ENCODE measurements around the gene PRSS37.
"Not testable (repeated sequence)": the region's sequence is repeated elsewhere in the genome, so short reads cannot be mapped to it uniquely, and the experiment has no call there.

Gene PRSS37

GRCh38 chr7:141864765-141865447 is 23.6 kb upstream of the PRSS37 start:
- H3K4me3 ChIP-seq (ENCODE audit: low read length in 2 of 2), result no peak overlapping the region
- H3K4me1 ChIP-seq (ENCODE audit: control insufficient read depth in 2 of 2, insufficient read depth in 2 of 2, low read length in 2 of 2), result no peaks in the 10 kb centered on the region
- H3K9ac ChIP-seq (ENCODE audit: low read depth in 1 of 2, low read length in 2 of 2), result no peak overlapping the region
- H3K27ac ChIP-seq (ENCODE audit: low read depth in 2 of 2, low read length in 2 of 2), result no peak overlapping the region
- H3K27me3 ChIP-seq (ENCODE audit: control insufficient read depth in 2 of 2, insufficient read depth in 2 of 2, low read length in 2 of 2), result no peaks in the 10 kb centered on the region
- H3K36me3 ChIP-seq (ENCODE audit: control insufficient read depth in 2 of 2, insufficient read depth in 2 of 2, low read length in 2 of 2), result no peaks in the 10 kb centered on the region
- H3K9me3 ChIP-seq (ENCODE audit: control insufficient read depth in 2 of 2, low read length in 2 of 2), result no peaks in the 10 kb centered on the region

- no peaks in the 10 kb centered on the region for H3K36me3 ChIP-seq (ENCODE audit: control insufficient read depth in 2 of 2, insufficient read depth in 2 of 2, low read length in 2 of 2)
- peaks cover 0 to 4% of the 10 kb centered on the region in 2 donors for H3K9me3 ChIP-seq (ENCODE audit: control insufficient read depth in 2 of 2, low read length in 2 of 2)
- no peaks in the 10 kb centered on the region for H3K27me3 ChIP-seq (ENCODE audit: control insufficient read depth in 2 of 2, insufficient read depth in 2 of 2, low read length in 2 of 2)
- no peak overlapping the region for H3K4me3 ChIP-seq (ENCODE audit: low read length in 2 of 2)
- no peaks in the 10 kb centered on the region for H3K4me1 ChIP-seq (ENCODE audit: control insufficient read depth in 2 of 2, insufficient read depth in 2 of 2, low read length in 2 of 2)
- H3K27ac ChIP-seq (ENCODE audit: low read depth in 2 of 2, low read length in 2 of 2), result no peak overlapping the region
- H3K9ac ChIP-seq (ENCODE audit: low read depth in 1 of 2, low read length in 2 of 2), result no peak overlapping the region
These were observed 18.9 kb upstream of the PRSS37 start for GRCh38 chr7:141860207-141860606.

GRCh38 chr7:141847996-141848395 is 6.7 kb upstream of the PRSS37 start:
- Histone ChIP-seq H3K27ac (ENCODE audit: low read depth in 2 of 2, low read length in 2 of 2) (no peak overlapping the region), H3K4me1 (ENCODE audit: control insufficient read depth in 2 of 2, insufficient read depth in 2 of 2, low read length in 2 of 2) (no peaks in the 10 kb centered on the region), H3K27me3 (ENCODE audit: control insufficient read depth in 2 of 2, insufficient read depth in 2 of 2, low read length in 2 of 2) (no peaks in the 10 kb centered on the region), H3K9me3 (ENCODE audit: control insufficient read depth in 2 of 2, low read length in 2 of 2) (no peaks in the 10 kb centered on the region), H3K36me3 (ENCODE audit: control insufficient read depth in 2 of 2, insufficient read depth in 2 of 2, low read length in 2 of 2) (no peaks in the 10 kb centered on the region), H3K9ac (ENCODE audit: low read depth in 1 of 2, low read length in 2 of 2) (no peak overlapping the region), H3K4me3 (ENCODE audit: low read length in 2 of 2) (no peak overlapping the region)

DNA sequence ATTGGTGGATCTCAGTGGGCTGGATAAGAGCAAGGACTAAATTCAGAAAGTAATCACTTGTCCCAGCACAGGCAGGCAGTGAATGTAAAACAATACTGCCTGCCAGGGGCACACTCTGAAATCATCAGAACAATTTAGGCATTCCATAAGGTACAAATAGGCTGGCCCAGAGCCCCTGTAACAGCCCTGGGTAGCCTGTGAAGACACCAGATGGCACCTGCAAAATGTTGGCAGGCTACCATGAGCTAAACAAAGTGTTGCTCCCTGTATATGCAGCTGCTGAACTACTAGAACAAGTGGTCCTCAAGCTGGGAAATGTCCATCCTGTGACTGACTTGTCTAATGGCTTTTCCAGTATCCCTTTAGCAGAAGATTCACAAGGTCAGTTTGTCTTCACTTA is 3.0 kb upstream of the PRSS37 start:
- no peaks in the 10 kb centered on the region for H3K27me3 ChIP-seq (ENCODE audit: control insufficient read depth in 2 of 2, insufficient read depth in 2 of 2, low read length in 2 of 2)
- H3K9ac ChIP-seq (ENCODE audit: low read depth in 1 of 2, low read length in 2 of 2), result no peak overlapping the region
- H3K9me3 ChIP-seq (ENCODE audit: control insufficient read depth in 2 of 2, low read length in 2 of 2), result no peaks in the 10 kb centered on the region
- no peak overlapping the region for H3K27ac ChIP-seq (ENCODE audit: low read depth in 2 of 2, low read length in 2 of 2)
- no peaks in the 10 kb centered on the region for H3K4me1 ChIP-seq (ENCODE audit: control insufficient read depth in 2 of 2, insufficient read depth in 2 of 2, low read length in 2 of 2)
- no peaks in the 10 kb centered on the region for H3K36me3 ChIP-seq (ENCODE audit: control insufficient read depth in 2 of 2, insufficient read depth in 2 of 2, low read length in 2 of 2)
- no peak overlapping the region for H3K4me3 ChIP-seq (ENCODE audit: low read length in 2 of 2)

DNA sequence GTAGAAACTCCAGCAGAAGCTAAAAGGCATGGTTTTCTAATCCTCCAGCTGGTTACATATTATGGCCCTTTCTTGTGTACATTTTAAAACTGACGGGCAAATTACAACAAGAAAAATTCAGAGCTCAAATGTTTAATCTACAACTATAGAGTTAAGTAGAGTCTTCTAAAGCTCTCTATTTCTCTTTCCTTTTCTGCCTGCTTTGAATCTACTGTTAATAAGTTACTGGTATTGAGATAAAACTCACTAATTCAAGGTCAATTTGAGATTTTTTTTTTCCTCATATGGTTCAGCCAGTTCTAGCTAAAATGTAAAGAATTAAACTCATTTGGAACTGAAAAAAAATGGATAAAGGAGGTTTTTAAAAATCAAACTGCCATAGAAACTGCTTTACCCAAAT is 1.6 kb upstream of the PRSS37 start:
- Histone ChIP-seq H3K4me3 (ENCODE audit: low read length in 2 of 2) (no peak overlapping the region), H3K27ac (ENCODE audit: low read depth in 2 of 2, low read length in 2 of 2) (no peak overlapping the region), H3K9me3 (ENCODE audit: control insufficient read depth in 2 of 2, low read length in 2 of 2) (no peaks in the 10 kb centered on the region), H3K27me3 (ENCODE audit: control insufficient read depth in 2 of 2, insufficient read depth in 2 of 2, low read length in 2 of 2) (no peaks in the 10 kb centered on the region), H3K36me3 (ENCODE audit: control insufficient read depth in 2 of 2, insufficient read depth in 2 of 2, low read length in 2 of 2) (no peaks in the 10 kb centered on the region), H3K9ac (ENCODE audit: low read depth in 1 of 2, low read length in 2 of 2) (no peak overlapping the region), H3K4me1 (ENCODE audit: control insufficient read depth in 2 of 2, insufficient read depth in 2 of 2, low read length in 2 of 2) (no peaks in the 10 kb centered on the region)

- H3K27ac ChIP-seq (ENCODE audit: low read depth in 2 of 2, low read length in 2 of 2), result no peak overlapping the region
These were observed 577 bp downstream of the PRSS37 start for GRCh38 chr7:141840708-141841107.

DNA sequence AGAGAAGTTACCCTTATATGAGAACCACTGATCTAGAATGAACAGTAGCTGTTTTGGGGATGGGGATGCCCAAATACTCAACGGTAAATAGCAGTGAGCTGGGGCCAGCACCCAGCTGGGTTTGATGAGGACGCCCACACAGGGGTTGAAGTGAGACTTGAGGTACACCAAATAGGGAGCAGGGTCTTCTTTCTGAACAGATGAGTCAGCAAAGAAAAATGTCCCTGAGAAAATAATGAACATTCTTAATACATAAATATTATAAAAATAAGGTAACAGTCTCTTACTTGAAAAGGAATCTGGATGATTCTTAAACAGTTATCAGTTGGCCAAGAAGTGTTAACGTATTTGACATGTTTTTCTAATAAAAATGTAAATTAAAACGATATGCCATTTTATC is 2.0 kb downstream of the PRSS37 start:
- no peaks in the 10 kb centered on the region for H3K9me3 ChIP-seq (ENCODE audit: control insufficient read depth in 2 of 2, low read length in 2 of 2)
- H3K9ac ChIP-seq (ENCODE audit: low read depth in 1 of 2, low read length in 2 of 2), result no peak overlapping the region
- H3K27ac ChIP-seq (ENCODE audit: low read depth in 2 of 2, low read length in 2 of 2), result no peak overlapping the region
- no peak overlapping the region for H3K4me3 ChIP-seq (ENCODE audit: low read length in 2 of 2)
- no peaks in the 10 kb centered on the region for H3K27me3 ChIP-seq (ENCODE audit: control insufficient read depth in 2 of 2, insufficient read depth in 2 of 2, low read length in 2 of 2)
- H3K36me3 ChIP-seq (ENCODE audit: control insufficient read depth in 2 of 2, insufficient read depth in 2 of 2, low read length in 2 of 2), result no peaks in the 10 kb centered on the region
- H3K4me1 ChIP-seq (ENCODE audit: control insufficient read depth in 2 of 2, insufficient read depth in 2 of 2, low read length in 2 of 2), result no peaks in the 10 kb centered on the region

More at GRCh38 chr7:141840708-141841107, 577 bp downstream of the PRSS37 start:
- Histone ChIP-seq H3K36me3 (ENCODE audit: control insufficient read depth in 2 of 2, insufficient read depth in 2 of 2, low read length in 2 of 2) (no peaks in the 10 kb centered on the region), H3K9ac (ENCODE audit: low read depth in 1 of 2, low read length in 2 of 2) (no peak overlapping the region), H3K9me3 (ENCODE audit: control insufficient read depth in 2 of 2, low read length in 2 of 2) (no peaks in the 10 kb centered on the region), H3K4me1 (ENCODE audit: control insufficient read depth in 2 of 2, insufficient read depth in 2 of 2, low read length in 2 of 2) (no peaks in the 10 kb centered on the region), H3K27me3 (ENCODE audit: control insufficient read depth in 2 of 2, insufficient read depth in 2 of 2, low read length in 2 of 2) (no peaks in the 10 kb centered on the region), H3K4me3 (ENCODE audit: low read length in 2 of 2) (no peak overlapping the region)

- no peaks in the 10 kb centered on the region for H3K36me3 ChIP-seq (ENCODE audit: control insufficient read depth in 2 of 2, insufficient read depth in 2 of 2, low read length in 2 of 2)
- no peak overlapping the region for H3K9ac ChIP-seq (ENCODE audit: low read depth in 1 of 2, low read length in 2 of 2)
- H3K9me3 ChIP-seq (ENCODE audit: control insufficient read depth in 2 of 2, low read length in 2 of 2), result no peaks in the 10 kb centered on the region
- H3K27ac ChIP-seq (ENCODE audit: low read depth in 2 of 2, low read length in 2 of 2), result no peak overlapping the region
- H3K4me1 ChIP-seq (ENCODE audit: control insufficient read depth in 2 of 2, insufficient read depth in 2 of 2, low read length in 2 of 2), result no peaks in the 10 kb centered on the region
- no peaks in the 10 kb centered on the region for H3K27me3 ChIP-seq (ENCODE audit: control insufficient read depth in 2 of 2, insufficient read depth in 2 of 2, low read length in 2 of 2)
- no peak overlapping the region for H3K4me3 ChIP-seq (ENCODE audit: low read length in 2 of 2)
These were observed 2.7 kb downstream of the PRSS37 start for GRCh38 chr7:141838581-141838980.

DNA sequence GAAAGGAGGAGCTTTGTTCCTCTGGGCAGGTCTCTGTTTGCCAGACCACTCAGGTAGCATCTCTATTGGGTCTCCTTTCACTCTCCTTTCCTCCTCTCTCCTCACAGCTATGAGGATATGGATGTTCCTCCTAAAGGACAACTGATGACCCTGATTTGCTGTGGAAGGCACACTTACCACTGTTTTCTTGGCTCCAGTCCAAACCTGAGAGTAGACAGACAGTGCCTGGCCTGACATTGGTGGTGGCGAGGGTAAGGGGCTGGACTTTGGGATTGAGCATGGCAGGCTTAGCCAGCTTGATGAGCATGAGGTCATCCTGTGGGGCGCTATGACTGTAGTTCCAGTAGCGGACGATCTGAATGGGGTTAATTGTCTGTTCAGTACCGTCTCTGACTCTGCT is 3.6 kb downstream of the PRSS37 start:
- Histone ChIP-seq H3K4me1 (ENCODE audit: control insufficient read depth in 2 of 2, insufficient read depth in 2 of 2, low read length in 2 of 2) (no peaks in the 10 kb centered on the region), H3K9me3 (ENCODE audit: control insufficient read depth in 2 of 2, low read length in 2 of 2) (no peaks in the 10 kb centered on the region), H3K27ac (ENCODE audit: low read depth in 2 of 2, low read length in 2 of 2) (no peak overlapping the region), H3K27me3 (ENCODE audit: control insufficient read depth in 2 of 2, insufficient read depth in 2 of 2, low read length in 2 of 2) (no peaks in the 10 kb centered on the region), H3K36me3 (ENCODE audit: control insufficient read depth in 2 of 2, insufficient read depth in 2 of 2, low read length in 2 of 2) (no peaks in the 10 kb centered on the region), H3K9ac (ENCODE audit: low read depth in 1 of 2, low read length in 2 of 2) (no peak overlapping the region), H3K4me3 (ENCODE audit: low read length in 2 of 2) (no peak overlapping the region)

DNA sequence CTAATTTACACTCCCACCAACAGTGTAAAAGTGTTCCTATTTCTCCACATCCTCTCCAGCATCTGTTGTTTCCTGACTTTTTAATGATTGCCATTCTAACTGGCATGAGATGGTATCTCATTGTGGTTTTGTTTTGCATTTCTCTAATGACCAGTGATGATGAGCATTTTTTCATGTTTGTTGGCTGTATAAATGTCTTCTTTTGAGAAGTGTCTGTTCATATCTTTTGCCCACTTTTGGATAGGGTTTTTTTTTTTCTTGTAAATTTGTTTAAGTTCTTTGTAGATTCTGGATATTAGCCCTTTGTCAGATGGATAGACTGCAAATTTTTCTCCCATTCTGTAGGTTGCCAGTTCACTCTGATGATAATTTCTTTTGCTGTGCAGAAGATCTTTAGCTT is 18.9 kb downstream of the PRSS37 start:
- not testable (repeated sequence) for H3K9ac ChIP-seq (ENCODE audit: low read depth in 1 of 2, low read length in 2 of 2); H3K4me3 ChIP-seq (ENCODE audit: low read length in 2 of 2); H3K27me3 ChIP-seq (ENCODE audit: control insufficient read depth in 2 of 2, insufficient read depth in 2 of 2, low read length in 2 of 2); H3K27ac ChIP-seq (ENCODE audit: low read depth in 2 of 2, low read length in 2 of 2); H3K36me3 ChIP-seq (ENCODE audit: control insufficient read depth in 2 of 2, insufficient read depth in 2 of 2, low read length in 2 of 2); H3K4me1 ChIP-seq (ENCODE audit: control insufficient read depth in 2 of 2, insufficient read depth in 2 of 2, low read length in 2 of 2); H3K9me3 ChIP-seq (ENCODE audit: control insufficient read depth in 2 of 2, low read length in 2 of 2)

DNA sequence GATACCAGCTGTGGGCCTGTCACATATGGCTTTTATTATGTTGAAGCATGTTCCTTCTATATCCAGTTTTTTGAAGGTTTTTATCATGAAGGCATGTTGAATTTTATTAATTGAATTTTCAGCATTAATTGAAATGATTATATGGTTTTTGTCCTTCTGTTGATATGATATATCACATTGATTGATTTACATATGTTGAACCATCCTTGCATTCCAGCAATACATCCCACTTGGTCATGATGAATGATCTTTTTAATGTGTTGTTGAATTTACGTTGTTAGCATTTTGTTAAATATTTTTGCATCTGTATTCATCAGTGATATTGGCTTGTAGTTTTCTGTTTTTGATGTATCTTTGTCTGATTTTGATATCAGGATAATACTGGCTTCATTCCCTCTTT is 21.2 kb downstream of the PRSS37 start:
- H3K4me3 ChIP-seq (ENCODE audit: low read length in 2 of 2), result no peak overlapping the region
- no peaks in the 10 kb centered on the region for H3K36me3 ChIP-seq (ENCODE audit: control insufficient read depth in 2 of 2, insufficient read depth in 2 of 2, low read length in 2 of 2)
- no peak overlapping the region for H3K27ac ChIP-seq (ENCODE audit: low read depth in 2 of 2, low read length in 2 of 2)
- H3K9me3 ChIP-seq (ENCODE audit: control insufficient read depth in 2 of 2, low read length in 2 of 2), result peaks cover 0 to 2% of the 10 kb centered on the region in 2 donors
- no peak overlapping the region for H3K9ac ChIP-seq (ENCODE audit: low read depth in 1 of 2, low read length in 2 of 2)
- no peaks in the 10 kb centered on the region for H3K27me3 ChIP-seq (ENCODE audit: control insufficient read depth in 2 of 2, insufficient read depth in 2 of 2, low read length in 2 of 2)
- no peaks in the 10 kb centered on the region for H3K4me1 ChIP-seq (ENCODE audit: control insufficient read depth in 2 of 2, insufficient read depth in 2 of 2, low read length in 2 of 2)
